HL-60 (cell line): ENCODE data around the gene GOLGA6L7.
"Not testable (repeated sequence)": the region's sequence is repeated elsewhere in the genome, so short reads cannot be mapped to it uniquely, and the experiment has no call there.

Experiments used
- GABPA ChIP-seq: IDR thresholded peaks from 2 replicates; pipeline ENCODE4 v1.6.1; 2012; ENCODE audit warnings: low read depth
- POLR2AphosphoS5 ChIP-seq: IDR thresholded peaks from 2 replicates; pipeline ENCODE4 v1.6.1; 2012; ENCODE audit warnings: low read depth
- SPI1 ChIP-seq: IDR thresholded peaks from 2 replicates; pipeline ENCODE4 v1.6.1; 2012; ENCODE audit warnings: low read depth, mild to moderate bottlenecking, borderline replicate concordance
- TF ChIP-seq, protein P1 (sequence below): IDR thresholded peaks from one replicate; pipeline ENCODE4 v1.5.1; 2011; ENCODE audit warnings: low read length, control low read depth, inconsistent platforms; ENCODE audit not compliant: insufficient read depth
- TF ChIP-seq, protein P2 (sequence below): IDR thresholded peaks from 2 replicates; pipeline ENCODE4 v1.6.1; 2012; ENCODE audit warnings: low read depth; ENCODE audit not compliant: insufficient replicate concordance

GRCh38 chr15:28811852-28812550, 36.4 kb downstream of the GOLGA6L7 start:
- TF ChIP-seq, protein P1, sequence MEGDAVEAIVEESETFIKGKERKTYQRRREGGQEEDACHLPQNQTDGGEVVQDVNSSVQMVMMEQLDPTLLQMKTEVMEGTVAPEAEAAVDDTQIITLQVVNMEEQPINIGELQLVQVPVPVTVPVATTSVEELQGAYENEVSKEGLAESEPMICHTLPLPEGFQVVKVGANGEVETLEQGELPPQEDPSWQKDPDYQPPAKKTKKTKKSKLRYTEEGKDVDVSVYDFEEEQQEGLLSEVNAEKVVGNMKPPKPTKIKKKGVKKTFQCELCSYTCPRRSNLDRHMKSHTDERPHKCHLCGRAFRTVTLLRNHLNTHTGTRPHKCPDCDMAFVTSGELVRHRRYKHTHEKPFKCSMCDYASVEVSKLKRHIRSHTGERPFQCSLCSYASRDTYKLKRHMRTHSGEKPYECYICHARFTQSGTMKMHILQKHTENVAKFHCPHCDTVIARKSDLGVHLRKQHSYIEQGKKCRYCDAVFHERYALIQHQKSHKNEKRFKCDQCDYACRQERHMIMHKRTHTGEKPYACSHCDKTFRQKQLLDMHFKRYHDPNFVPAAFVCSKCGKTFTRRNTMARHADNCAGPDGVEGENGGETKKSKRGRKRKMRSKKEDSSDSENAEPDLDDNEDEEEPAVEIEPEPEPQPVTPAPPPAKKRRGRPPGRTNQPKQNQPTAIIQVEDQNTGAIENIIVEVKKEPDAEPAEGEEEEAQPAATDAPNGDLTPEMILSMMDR = not testable (repeated sequence)
- TF ChIP-seq POLR2AphosphoS5, GABPA, SPI1: not testable (repeated sequence)
- TF ChIP-seq, protein P2, sequence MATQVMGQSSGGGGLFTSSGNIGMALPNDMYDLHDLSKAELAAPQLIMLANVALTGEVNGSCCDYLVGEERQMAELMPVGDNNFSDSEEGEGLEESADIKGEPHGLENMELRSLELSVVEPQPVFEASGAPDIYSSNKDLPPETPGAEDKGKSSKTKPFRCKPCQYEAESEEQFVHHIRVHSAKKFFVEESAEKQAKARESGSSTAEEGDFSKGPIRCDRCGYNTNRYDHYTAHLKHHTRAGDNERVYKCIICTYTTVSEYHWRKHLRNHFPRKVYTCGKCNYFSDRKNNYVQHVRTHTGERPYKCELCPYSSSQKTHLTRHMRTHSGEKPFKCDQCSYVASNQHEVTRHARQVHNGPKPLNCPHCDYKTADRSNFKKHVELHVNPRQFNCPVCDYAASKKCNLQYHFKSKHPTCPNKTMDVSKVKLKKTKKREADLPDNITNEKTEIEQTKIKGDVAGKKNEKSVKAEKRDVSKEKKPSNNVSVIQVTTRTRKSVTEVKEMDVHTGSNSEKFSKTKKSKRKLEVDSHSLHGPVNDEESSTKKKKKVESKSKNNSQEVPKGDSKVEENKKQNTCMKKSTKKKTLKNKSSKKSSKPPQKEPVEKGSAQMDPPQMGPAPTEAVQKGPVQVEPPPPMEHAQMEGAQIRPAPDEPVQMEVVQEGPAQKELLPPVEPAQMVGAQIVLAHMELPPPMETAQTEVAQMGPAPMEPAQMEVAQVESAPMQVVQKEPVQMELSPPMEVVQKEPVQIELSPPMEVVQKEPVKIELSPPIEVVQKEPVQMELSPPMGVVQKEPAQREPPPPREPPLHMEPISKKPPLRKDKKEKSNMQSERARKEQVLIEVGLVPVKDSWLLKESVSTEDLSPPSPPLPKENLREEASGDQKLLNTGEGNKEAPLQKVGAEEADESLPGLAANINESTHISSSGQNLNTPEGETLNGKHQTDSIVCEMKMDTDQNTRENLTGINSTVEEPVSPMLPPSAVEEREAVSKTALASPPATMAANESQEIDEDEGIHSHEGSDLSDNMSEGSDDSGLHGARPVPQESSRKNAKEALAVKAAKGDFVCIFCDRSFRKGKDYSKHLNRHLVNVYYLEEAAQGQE = not testable (repeated sequence)
